HEK293 (cell line): ENCODE measurements around the gene CEP350.

Experiments used
- ATF2 ChIP-seq: fragments of 450-650 bp; formaldehyde crosslinking; IDR thresholded peaks from 2 replicates; pipeline ENCODE4 v1.5.1; 2016; ENCODE audit warnings: missing biosample characterization, missing genetic modification characterization, low read depth
- KLF8 ChIP-seq: fragments of 450-650 bp; formaldehyde crosslinking; IDR thresholded peaks from 2 replicates; pipeline ENCODE4 v1.5.1; 2016; ENCODE audit warnings: missing biosample characterization, missing genetic modification characterization
- RBAK ChIP-seq: fragments of 450-650 bp; formaldehyde crosslinking; IDR thresholded peaks from 2 replicates; pipeline ENCODE4 v1.5.1; 2016; ENCODE audit warnings: missing biosample characterization, missing genetic modification characterization
- SP2 ChIP-seq: fragments of 450-650 bp; formaldehyde crosslinking; IDR thresholded peaks from 2 replicates; pipeline ENCODE4 v1.5.1; 2016; ENCODE audit warnings: missing biosample characterization, missing genetic modification characterization
- YY1 ChIP-seq: fragments of 450-650 bp; formaldehyde crosslinking; IDR thresholded peaks from 2 replicates; pipeline ENCODE4 v1.5.1; 2018; ENCODE audit warnings: missing biosample characterization, missing genetic modification characterization
- ZBTB7A ChIP-seq: fragments of 450-650 bp; formaldehyde crosslinking; IDR thresholded peaks from 2 replicates; pipeline ENCODE4 v1.5.1; 2016; ENCODE audit warnings: low read depth, missing biosample characterization, missing genetic modification characterization
- ZNF184 ChIP-seq: fragments of 450-650 bp; IDR thresholded peaks from 2 replicates; pipeline ENCODE4 v1.5.1; 2018; ENCODE audit warnings: missing biosample characterization, mild to moderate bottlenecking, missing genetic modification characterization
- ZNF274 ChIP-seq, 2 experiments: fragments of 200-500 bp in 1 of 2; fragments of 450-650 bp in 1 of 2; sonication (Bioruptor generic) in 1 of 2; formaldehyde crosslinking in 1 of 2; IDR thresholded peaks; 2 replicates each; pipeline versions ENCODE4 v1.5.1 to v1.6.1; 2014 to 2016; ENCODE audit warnings: borderline replicate concordance in 1 of 2, inconsistent platforms in 1 of 2, low read length in 1 of 2, missing biosample characterization in 1 of 2, missing genetic modification characterization in 1 of 2
- ZNF302 ChIP-seq: fragments of 450-650 bp; formaldehyde crosslinking; IDR thresholded peaks from 2 replicates; pipeline ENCODE4 v1.5.1; 2016; ENCODE audit warnings: missing biosample characterization, missing genetic modification characterization, low read depth
- ZNF350 ChIP-seq: fragments of 450-650 bp; formaldehyde crosslinking; IDR thresholded peaks from 2 replicates; pipeline ENCODE4 v1.5.0; 2017; ENCODE audit warnings: missing biosample characterization, mild to moderate bottlenecking, missing genetic modification characterization
- ZNF48 ChIP-seq: fragments of 450-650 bp; formaldehyde crosslinking; IDR thresholded peaks from 2 replicates; pipeline ENCODE4 v1.5.1; 2016; ENCODE audit warnings: missing biosample characterization, missing genetic modification characterization
- ZNF521 ChIP-seq: fragments of 450-650 bp; formaldehyde crosslinking; IDR thresholded peaks from 2 replicates; pipeline ENCODE4 v1.5.1; 2017; ENCODE audit warnings: missing biosample characterization, mild to moderate bottlenecking, missing genetic modification characterization
- ZNF76 ChIP-seq: fragments of 450-650 bp; formaldehyde crosslinking; IDR thresholded peaks from 2 replicates; pipeline ENCODE4; 2016; ENCODE audit warnings: low read depth, missing biosample characterization, missing genetic modification characterization, borderline replicate concordance
- TF ChIP-seq, protein P1 (sequence below): fragments of 450-650 bp; formaldehyde crosslinking; IDR thresholded peaks from 2 replicates; pipeline ENCODE4 v1.5.1; 2016; ENCODE audit warnings: missing biosample characterization, missing genetic modification characterization

GRCh38 chr1:180003026-180003695 is 48.6 kb downstream of the CEP350 start:
- TF ChIP-seq, protein P1, sequence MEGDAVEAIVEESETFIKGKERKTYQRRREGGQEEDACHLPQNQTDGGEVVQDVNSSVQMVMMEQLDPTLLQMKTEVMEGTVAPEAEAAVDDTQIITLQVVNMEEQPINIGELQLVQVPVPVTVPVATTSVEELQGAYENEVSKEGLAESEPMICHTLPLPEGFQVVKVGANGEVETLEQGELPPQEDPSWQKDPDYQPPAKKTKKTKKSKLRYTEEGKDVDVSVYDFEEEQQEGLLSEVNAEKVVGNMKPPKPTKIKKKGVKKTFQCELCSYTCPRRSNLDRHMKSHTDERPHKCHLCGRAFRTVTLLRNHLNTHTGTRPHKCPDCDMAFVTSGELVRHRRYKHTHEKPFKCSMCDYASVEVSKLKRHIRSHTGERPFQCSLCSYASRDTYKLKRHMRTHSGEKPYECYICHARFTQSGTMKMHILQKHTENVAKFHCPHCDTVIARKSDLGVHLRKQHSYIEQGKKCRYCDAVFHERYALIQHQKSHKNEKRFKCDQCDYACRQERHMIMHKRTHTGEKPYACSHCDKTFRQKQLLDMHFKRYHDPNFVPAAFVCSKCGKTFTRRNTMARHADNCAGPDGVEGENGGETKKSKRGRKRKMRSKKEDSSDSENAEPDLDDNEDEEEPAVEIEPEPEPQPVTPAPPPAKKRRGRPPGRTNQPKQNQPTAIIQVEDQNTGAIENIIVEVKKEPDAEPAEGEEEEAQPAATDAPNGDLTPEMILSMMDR (tag by site-specific recombination), result no peak
- TF ChIP-seq KLF8 (tag by site-specific recombination), result no peak
- no peak for TF ChIP-seq ZNF521 (tag by site-specific recombination)
- TF ChIP-seq YY1 (tag by site-specific recombination), result no peak
- TF ChIP-seq ZNF302 (tag by site-specific recombination), result no peak
- TF ChIP-seq SP2 (tag by site-specific recombination), result no peak
- no peak for TF ChIP-seq ZNF76 (tag by site-specific recombination)
- TF ChIP-seq ZBTB7A (tag by site-specific recombination), result no peak
- no peak for TF ChIP-seq ZNF48 (tag by site-specific recombination)
- no peak for TF ChIP-seq ZNF274 (IDR thresholded peaks at IDR 0.05; ENCODE audit: low read length)
- no peak for TF ChIP-seq ZNF274 (tag by site-specific recombination; IDR thresholded peaks at IDR 0.05; ENCODE audit: borderline replicate concordance)
- TF ChIP-seq RBAK (tag by site-specific recombination), result no peak
- no peak for TF ChIP-seq ATF2 (tag by site-specific recombination)
- TF ChIP-seq ZNF350, result no peak
- TF ChIP-seq ZNF184 (tag by site-specific recombination), result no peak
